GM23338 (cell line): ENCODE results near the gene GJA8. TPM values are rescaled to one million over a fixed set of nuclear protein-coding genes. Genes with fewer than 3 reads are reported as not detected.

Experiments
- ATAC-seq: fragments of 200-7000 bp; cut with Tn5 transposase; 3 replicates; pipeline ENCODE4 v1.9.1; 2020
- DNase-seq: peaks from one replicate; pipeline ENCODE4 v3.0.0-alpha.2; 2015; ENCODE audit warnings: low spot score
- H2AFZ ChIP-seq: fragments of 200-600 bp; sonication (generic); 2 replicates; pipeline ENCODE4 v1.8.0; 2016; ENCODE audit warnings: antibody characterized with exemption, mild to moderate bottlenecking, moderate library complexity
- H3F3A ChIP-seq: fragments of 200-600 bp; sonication (generic); replicated peaks from 2 replicates; pipeline ENCODE4 v1.8.0; 2017; ENCODE audit warnings: antibody characterized with exemption, mixed run types, low read depth
- H3K27ac ChIP-seq: fragments of 200-600 bp; sonication (generic); 2 replicates; pipeline ENCODE4 v1.6.1; 2016; ENCODE audit warnings: low read depth
- H3K27me3 ChIP-seq: fragments of 200-600 bp; sonication (generic); 2 replicates; pipeline ENCODE4 v1.8.0; 2016; ENCODE audit warnings: mild to moderate bottlenecking, mixed run types, moderate library complexity; ENCODE audit not compliant: insufficient read depth
- H3K36me3 ChIP-seq: fragments of 200-600 bp; sonication (generic); 2 replicates; pipeline ENCODE4 v1.8.0; 2016; ENCODE audit warnings: mild to moderate bottlenecking; ENCODE audit not compliant: insufficient read depth
- H3K4me1 ChIP-seq: fragments of 200-600 bp; sonication (generic); 2 replicates; pipeline ENCODE4 v1.8.0; 2016; ENCODE audit warnings: mild to moderate bottlenecking, moderate library complexity; ENCODE audit not compliant: insufficient read depth
- H3K4me2 ChIP-seq: fragments of 200-600 bp; sonication (generic); 2 replicates; pipeline ENCODE4 v1.7.1; 2017; ENCODE audit warnings: mixed run types
- H3K4me3 ChIP-seq: fragments of 200-600 bp; sonication (generic); 2 replicates; pipeline ENCODE4 v1.6.1; 2016; ENCODE audit warnings: mixed run types
- H3K79me2 ChIP-seq: fragments of 200-600 bp; sonication (generic); replicated peaks from 2 replicates; pipeline ENCODE4 v1.8.0; 2017; ENCODE audit warnings: mild to moderate bottlenecking; ENCODE audit not compliant: insufficient read depth
- H3K9me2 ChIP-seq: fragments of 200-600 bp; sonication (generic); 2 replicates; pipeline ENCODE4 v1.8.0; 2017; ENCODE audit not compliant: insufficient read depth
- H4K20me1 ChIP-seq: fragments of 200-600 bp; sonication (generic); replicated peaks from 2 replicates; pipeline ENCODE4 v1.8.0; 2017; ENCODE audit warnings: mild to moderate bottlenecking; ENCODE audit not compliant: insufficient read depth
- H3K27ac Mint-ChIP-seq: 2 replicates; pipeline ENCODE4 v1.8.0; 2020; ENCODE audit warnings: inconsistent platforms, mild to moderate bottlenecking, moderate library complexity, mixed read lengths
- H3K27me3 Mint-ChIP-seq: 3 replicates; pipeline ENCODE4 v1.8.0; 2022; ENCODE audit warnings: low read depth, mild to moderate bottlenecking, moderate library complexity, mixed read lengths, inconsistent platforms; ENCODE audit not compliant: insufficient read depth, poor library complexity
- H3K36me3 Mint-ChIP-seq: 3 replicates; pipeline ENCODE4 v1.8.0; 2021; ENCODE audit warnings: low read depth, mild to moderate bottlenecking, inconsistent platforms, moderate library complexity, mixed read lengths
- H3K4me1 Mint-ChIP-seq: 3 replicates; pipeline ENCODE4 v1.8.0; 2020; ENCODE audit warnings: mild to moderate bottlenecking, inconsistent platforms, mixed read lengths
- H3K4me3 Mint-ChIP-seq: 3 replicates; pipeline ENCODE4 v1.8.0; 2021; ENCODE audit warnings: moderate library complexity, mild to moderate bottlenecking, inconsistent platforms, mixed read lengths
- H3K9me3 Mint-ChIP-seq: 3 replicates; pipeline ENCODE4 v1.8.0; 2020; ENCODE audit warnings: moderate library complexity, mild to moderate bottlenecking, inconsistent platforms, mixed read lengths
- CREB1 ChIP-seq: fragments of 250-450 bp; sonication (Bioruptor Pico); IDR thresholded peaks from 2 replicates; pipeline ENCODE4 v1.5.0; 2020; ENCODE audit warnings: low read depth, mild to moderate bottlenecking, moderate library complexity
- EZH2 ChIP-seq: fragments of 200-600 bp; sonication (generic); IDR thresholded peaks from one replicate; pipeline ENCODE4 v1.8.0; 2017; ENCODE audit warnings: antibody characterized with exemption, mild to moderate bottlenecking, low read depth; ENCODE audit not compliant: unreplicated experiment
- EZH2phosphoT487 ChIP-seq: fragments of 200-600 bp; sonication (generic); IDR thresholded peaks from one replicate; pipeline ENCODE4 v1.8.1; 2018; ENCODE audit warnings: antibody characterized with exemption; ENCODE audit not compliant: unreplicated experiment
- JUNB ChIP-seq: IDR thresholded peaks from one replicate; pipeline ENCODE4 v1.6.1; 2016; ENCODE audit warnings: antibody characterized with exemption; ENCODE audit not compliant: unreplicated experiment
- NANOG ChIP-seq: IDR thresholded peaks from 2 replicates; pipeline ENCODE4 v1.6.1; 2016; ENCODE audit warnings: antibody characterized with exemption, borderline replicate concordance
- POLR2AphosphoS5 ChIP-seq: IDR thresholded peaks from 2 replicates; pipeline ENCODE4 v1.6.1; 2016; ENCODE audit warnings: antibody characterized with exemption, low read depth
- STAT1 ChIP-seq: IDR thresholded peaks from one replicate; pipeline ENCODE4 v1.6.1; 2016; ENCODE audit warnings: antibody characterized with exemption; ENCODE audit not compliant: unreplicated experiment
- ZNF114 ChIP-seq: fragments of 250-450 bp; sonication (Bioruptor Pico); IDR thresholded peaks from 2 replicates; pipeline ENCODE4 v1.5.0; 2020; ENCODE audit warnings: mild to moderate bottlenecking, moderate library complexity
- long read RNA-seq: library from polyadenylated mRNA; unstranded; transcript quantifications from one replicate; pipeline ENCODE4 v2.0.0, GENCODE V29; 2020; ENCODE audit not compliant: unreplicated experiment
- polyA plus RNA-seq: library from polyadenylated mRNA; unstranded; fragments of >200 nt; fragmentation: Nextera tagmentation; extraction: Ambion mirVana; gene quantifications from 2 replicates; pipeline ENCODE4 v1.2.1, GENCODE V29; 2016
- total RNA-seq: library from RNA; depleted of rRNA; stranded (reverse); fragments of >200 nt; shearing (Covaris generic); gene quantifications from 2 replicates; pipeline ENCODE4 v1.2.3, GENCODE V29; 2014; rRNA removed
- TF ChIP-seq, protein P1 (sequence below): fragments of 250-450 bp; sonication (Bioruptor Pico); IDR thresholded peaks from 2 replicates; pipeline ENCODE4 v1.5.0; 2020; ENCODE audit warnings: mild to moderate bottlenecking, moderate library complexity
- TF ChIP-seq, protein P2 (sequence below): IDR thresholded peaks from one replicate; pipeline ENCODE4 v1.6.1; 2018; ENCODE audit warnings: antibody characterized with exemption; ENCODE audit not compliant: unreplicated experiment

Gene GJA8
- total RNA-seq (not detected in 2 replicates), polyA plus RNA-seq (not detected in 2 replicates)
- long read RNA-seq: 0 reads

- peak within 1 kb of the TSS; percentile 28; the same call in 1 of the 2 replicates for H2AFZ ChIP-seq
- no peak for TF ChIP-seq POLR2AphosphoS5
- no peak for TF ChIP-seq CREB1 (CRISPR knock-in tag)
- no peak for TF ChIP-seq EZH2phosphoT487
- H3K27ac ChIP-seq: no peak within 1 kb of the TSS
- H3K36me3 ChIP-seq: no peaks in the 10 kb centered on the region
- no peaks in the 10 kb centered on the region for H3F3A ChIP-seq
- H3K4me1 Mint-ChIP-seq: no peaks in the 10 kb centered on the region
- no peaks in the 10 kb centered on the region for H3K79me2 ChIP-seq
- no peak within 1 kb of the TSS for H3K27ac Mint-ChIP-seq
- H3K4me2 ChIP-seq: no peak within 1 kb of the TSS
- H3K4me3 ChIP-seq: no peak within 1 kb of the TSS
- H3K4me1 ChIP-seq: no peaks in the 10 kb centered on the region
- no peaks in the 10 kb centered on the region for H3K9me3 Mint-ChIP-seq
- no peaks in the 10 kb centered on the region for H3K9me2 ChIP-seq
- DNase-seq: no peak
- no peak for ATAC-seq
- peaks cover 6% of the 10 kb centered on the region for H3K27me3 Mint-ChIP-seq
- H3K4me3 Mint-ChIP-seq: no peak within 1 kb of the TSS
- H3K36me3 Mint-ChIP-seq: no peaks in the 10 kb centered on the region
- H4K20me1 ChIP-seq: no peaks in the 10 kb centered on the region
- no peaks in the 10 kb centered on the region for H3K27me3 ChIP-seq
Observed at GRCh38 chr1:147902253-147902845, at the start of gene GJA8. GJA8 (plus strand) TSS chr1:147902795; CDS start chr1:147907956, 5,161 bp downstream.

DNA sequence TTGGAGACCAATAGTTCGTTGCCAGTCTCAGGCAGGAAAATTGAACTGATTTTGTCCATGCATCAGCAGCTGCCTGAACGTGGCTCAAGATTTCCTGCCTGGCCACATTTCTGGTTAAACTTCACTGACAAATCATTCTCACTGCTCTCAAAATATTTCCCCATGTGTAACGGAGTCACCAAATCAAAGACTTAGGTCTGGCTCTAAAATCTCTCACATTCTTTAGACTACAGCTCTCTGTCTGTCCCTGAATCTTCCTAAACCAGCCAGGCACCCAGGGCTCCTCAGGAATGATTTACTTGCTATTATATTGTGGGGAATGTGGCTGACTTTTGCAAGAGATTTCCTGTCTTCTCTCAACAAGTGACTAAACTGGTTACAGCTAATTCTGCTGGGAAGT, 49.2 kb upstream of the GJA8 start:
- Histone ChIP-seq H3K79me2 (no peaks in the 10 kb centered on the region), H4K20me1 (no peaks in the 10 kb centered on the region), H3F3A (no peaks in the 10 kb centered on the region), H3K4me2 (no peak overlapping the region), H3K4me1 (peaks cover 22% of the 10 kb centered on the region), H3K36me3 (no peaks in the 10 kb centered on the region), H3K27ac (no peak overlapping the region), H3K9me2 (no peaks in the 10 kb centered on the region), H2AFZ (peak overlapping the region; percentile 40; the same call in 1 of the 2 replicates), H3K4me3 (no peak overlapping the region), H3K27me3 (no peaks in the 10 kb centered on the region)
- ATAC-seq: no peak; the same call in 2 of the 3 replicates
- Mint-ChIP-seq H3K36me3 (no peaks in the 10 kb centered on the region), H3K27ac (peak overlapping the region; percentile 41; the same call in 1 of the 2 replicates), H3K4me3 (no peak overlapping the region), H3K27me3 (no peaks in the 10 kb centered on the region), H3K4me1 (peaks cover 16% of the 10 kb centered on the region), H3K9me3 (peaks cover 7% of the 10 kb centered on the region; the same call in 2 of the 3 replicates)
- peak; percentile 38 for DNase-seq
- TF ChIP-seq POLR2AphosphoS5: no peak
- TF ChIP-seq, protein P1, sequence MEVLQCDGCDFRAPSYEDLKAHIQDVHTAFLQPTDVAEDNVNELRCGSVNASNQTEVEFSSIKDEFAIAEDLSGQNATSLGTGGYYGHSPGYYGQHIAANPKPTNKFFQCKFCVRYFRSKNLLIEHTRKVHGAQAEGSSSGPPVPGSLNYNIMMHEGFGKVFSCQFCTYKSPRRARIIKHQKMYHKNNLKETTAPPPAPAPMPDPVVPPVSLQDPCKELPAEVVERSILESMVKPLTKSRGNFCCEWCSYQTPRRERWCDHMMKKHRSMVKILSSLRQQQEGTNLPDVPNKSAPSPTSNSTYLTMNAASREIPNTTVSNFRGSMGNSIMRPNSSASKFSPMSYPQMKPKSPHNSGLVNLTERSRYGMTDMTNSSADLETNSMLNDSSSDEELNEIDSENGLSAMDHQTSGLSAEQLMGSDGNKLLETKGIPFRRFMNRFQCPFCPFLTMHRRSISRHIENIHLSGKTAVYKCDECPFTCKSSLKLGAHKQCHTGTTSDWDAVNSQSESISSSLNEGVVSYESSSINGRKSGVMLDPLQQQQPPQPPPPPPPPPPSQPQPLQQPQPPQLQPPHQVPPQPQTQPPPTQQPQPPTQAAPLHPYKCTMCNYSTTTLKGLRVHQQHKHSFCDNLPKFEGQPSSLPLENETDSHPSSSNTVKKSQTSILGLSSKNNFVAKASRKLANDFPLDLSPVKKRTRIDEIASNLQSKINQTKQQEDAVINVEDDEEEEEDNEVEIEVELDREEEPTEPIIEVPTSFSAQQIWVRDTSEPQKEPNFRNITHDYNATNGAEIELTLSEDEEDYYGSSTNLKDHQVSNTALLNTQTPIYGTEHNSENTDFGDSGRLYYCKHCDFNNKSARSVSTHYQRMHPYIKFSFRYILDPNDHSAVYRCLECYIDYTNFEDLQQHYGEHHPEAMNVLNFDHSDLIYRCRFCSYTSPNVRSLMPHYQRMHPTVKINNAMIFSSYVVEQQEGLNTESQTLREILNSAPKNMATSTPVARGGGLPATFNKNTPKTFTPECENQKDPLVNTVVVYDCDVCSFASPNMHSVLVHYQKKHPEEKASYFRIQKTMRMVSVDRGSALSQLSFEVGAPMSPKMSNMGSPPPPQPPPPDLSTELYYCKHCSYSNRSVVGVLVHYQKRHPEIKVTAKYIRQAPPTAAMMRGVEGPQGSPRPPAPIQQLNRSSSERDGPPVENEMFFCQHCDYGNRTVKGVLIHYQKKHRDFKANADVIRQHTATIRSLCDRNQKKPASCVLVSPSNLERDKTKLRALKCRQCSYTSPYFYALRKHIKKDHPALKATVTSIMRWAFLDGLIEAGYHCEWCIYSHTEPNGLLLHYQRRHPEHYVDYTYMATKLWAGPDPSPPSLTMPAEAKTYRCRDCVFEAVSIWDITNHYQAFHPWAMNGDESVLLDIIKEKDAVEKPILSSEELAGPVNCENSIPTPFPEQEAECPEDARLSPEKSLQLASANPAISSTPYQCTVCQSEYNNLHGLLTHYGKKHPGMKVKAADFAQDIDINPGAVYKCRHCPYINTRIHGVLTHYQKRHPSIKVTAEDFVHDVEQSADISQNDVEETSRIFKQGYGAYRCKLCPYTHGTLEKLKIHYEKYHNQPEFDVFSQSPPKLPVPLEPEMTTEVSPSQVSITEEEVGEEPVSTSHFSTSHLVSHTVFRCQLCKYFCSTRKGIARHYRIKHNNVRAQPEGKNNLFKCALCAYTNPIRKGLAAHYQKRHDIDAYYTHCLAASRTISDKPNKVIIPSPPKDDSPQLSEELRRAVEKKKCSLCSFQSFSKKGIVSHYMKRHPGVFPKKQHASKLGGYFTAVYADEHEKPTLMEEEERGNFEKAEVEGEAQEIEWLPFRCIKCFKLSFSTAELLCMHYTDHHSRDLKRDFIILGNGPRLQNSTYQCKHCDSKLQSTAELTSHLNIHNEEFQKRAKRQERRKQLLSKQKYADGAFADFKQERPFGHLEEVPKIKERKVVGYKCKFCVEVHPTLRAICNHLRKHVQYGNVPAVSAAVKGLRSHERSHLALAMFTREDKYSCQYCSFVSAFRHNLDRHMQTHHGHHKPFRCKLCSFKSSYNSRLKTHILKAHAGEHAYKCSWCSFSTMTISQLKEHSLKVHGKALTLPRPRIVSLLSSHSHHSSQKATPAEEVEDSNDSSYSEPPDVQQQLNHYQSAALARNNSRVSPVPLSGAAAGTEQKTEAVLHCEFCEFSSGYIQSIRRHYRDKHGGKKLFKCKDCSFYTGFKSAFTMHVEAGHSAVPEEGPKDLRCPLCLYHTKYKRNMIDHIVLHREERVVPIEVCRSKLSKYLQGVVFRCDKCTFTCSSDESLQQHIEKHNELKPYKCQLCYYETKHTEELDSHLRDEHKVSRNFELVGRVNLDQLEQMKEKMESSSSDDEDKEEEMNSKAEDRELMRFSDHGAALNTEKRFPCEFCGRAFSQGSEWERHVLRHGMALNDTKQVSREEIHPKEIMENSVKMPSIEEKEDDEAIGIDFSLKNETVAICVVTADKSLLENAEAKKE (CRISPR knock-in tag): no peak
- TF ChIP-seq NANOG: no peak
- no peak for TF ChIP-seq EZH2phosphoT487
- TF ChIP-seq JUNB: no peak
- TF ChIP-seq ZNF114 (CRISPR knock-in tag): no peak
- no peak for TF ChIP-seq EZH2
- no peak for TF ChIP-seq STAT1
- TF ChIP-seq, protein P2, sequence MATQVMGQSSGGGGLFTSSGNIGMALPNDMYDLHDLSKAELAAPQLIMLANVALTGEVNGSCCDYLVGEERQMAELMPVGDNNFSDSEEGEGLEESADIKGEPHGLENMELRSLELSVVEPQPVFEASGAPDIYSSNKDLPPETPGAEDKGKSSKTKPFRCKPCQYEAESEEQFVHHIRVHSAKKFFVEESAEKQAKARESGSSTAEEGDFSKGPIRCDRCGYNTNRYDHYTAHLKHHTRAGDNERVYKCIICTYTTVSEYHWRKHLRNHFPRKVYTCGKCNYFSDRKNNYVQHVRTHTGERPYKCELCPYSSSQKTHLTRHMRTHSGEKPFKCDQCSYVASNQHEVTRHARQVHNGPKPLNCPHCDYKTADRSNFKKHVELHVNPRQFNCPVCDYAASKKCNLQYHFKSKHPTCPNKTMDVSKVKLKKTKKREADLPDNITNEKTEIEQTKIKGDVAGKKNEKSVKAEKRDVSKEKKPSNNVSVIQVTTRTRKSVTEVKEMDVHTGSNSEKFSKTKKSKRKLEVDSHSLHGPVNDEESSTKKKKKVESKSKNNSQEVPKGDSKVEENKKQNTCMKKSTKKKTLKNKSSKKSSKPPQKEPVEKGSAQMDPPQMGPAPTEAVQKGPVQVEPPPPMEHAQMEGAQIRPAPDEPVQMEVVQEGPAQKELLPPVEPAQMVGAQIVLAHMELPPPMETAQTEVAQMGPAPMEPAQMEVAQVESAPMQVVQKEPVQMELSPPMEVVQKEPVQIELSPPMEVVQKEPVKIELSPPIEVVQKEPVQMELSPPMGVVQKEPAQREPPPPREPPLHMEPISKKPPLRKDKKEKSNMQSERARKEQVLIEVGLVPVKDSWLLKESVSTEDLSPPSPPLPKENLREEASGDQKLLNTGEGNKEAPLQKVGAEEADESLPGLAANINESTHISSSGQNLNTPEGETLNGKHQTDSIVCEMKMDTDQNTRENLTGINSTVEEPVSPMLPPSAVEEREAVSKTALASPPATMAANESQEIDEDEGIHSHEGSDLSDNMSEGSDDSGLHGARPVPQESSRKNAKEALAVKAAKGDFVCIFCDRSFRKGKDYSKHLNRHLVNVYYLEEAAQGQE: no peak
